NCI-H2196 treated with DMSO at 0.1 percent for 48 hours (cell line): ENCODE measurements around the gene CYP2C18.
"Not testable (repeated sequence)": the region's sequence is repeated elsewhere in the genome, so short reads cannot be mapped to it uniquely, and the experiment has no call there.

Experiments used
- DNase-seq: peaks from one replicate; lab custom pipeline; 2025; ENCODE audit not compliant: unreplicated experiment; lab: John Stamatoyannopoulos, UW

The CYP2C18 gene

GRCh38 chr10:94738588-94738987 is 55.1 kb downstream of the CYP2C18 start:
- DNase-seq, result no peak

GRCh38 chr10:94747137-94747536 is 63.6 kb downstream of the CYP2C18 start:
- no peak for DNase-seq

- no peak for DNase-seq
Observed at GRCh38 chr10:94747838-94748237, 64.3 kb downstream of the CYP2C18 start.

GRCh38 chr10:94757916-94758315 is 74.4 kb downstream of the CYP2C18 start:
- DNase-seq, result no peak

- DNase-seq, result no peak
Observed at GRCh38 chr10:94760586-94761178, 77.2 kb downstream of the CYP2C18 start.

- no peak for DNase-seq
Observed at GRCh38 chr10:94762393-94762792, 78.9 kb downstream of the CYP2C18 start, which contains the start of gene CYP2C19. CYP2C19 (plus strand) TSS chr10:94762681; CDS start chr10:94762706, 25 bp downstream.

GRCh38 chr10:94775425-94775824 is 91.9 kb downstream of the CYP2C18 start:
- not testable (repeated sequence) for DNase-seq

GRCh38 chr10:94777886-94778458 is 94.4 kb downstream of the CYP2C18 start:
- no peak for DNase-seq

- no peak for DNase-seq
Observed at GRCh38 chr10:94780844-94781243, 97.3 kb downstream of the CYP2C18 start.

GRCh38 chr10:94784256-94784655 is 100.7 kb downstream of the CYP2C18 start:
- no peak for DNase-seq

- DNase-seq, result no peak
Observed at GRCh38 chr10:94785211-94785610, 101.7 kb downstream of the CYP2C18 start.
